ENCODE measurements around the gene SLC4A3.

SLC4A3 gene

GRCh38 chr2:219612577-219613286 is 14.7 kb upstream of the SLC4A3 start:
- DNase-seq (ENCODE audit: low spot score) = no peak

GRCh38 chr2:219613461-219614070 is 13.9 kb upstream of the SLC4A3 start:
- DNase-seq (ENCODE audit: low spot score) = no peak

- DNase-seq (ENCODE audit: low spot score) = no peak
These were observed 13.2 kb upstream of the SLC4A3 start for GRCh38 chr2:219614076-219614860.

- no peak for DNase-seq (ENCODE audit: low spot score)
These were observed 12.4 kb upstream of the SLC4A3 start for GRCh38 chr2:219615036-219615435.

GRCh38 chr2:219615894-219616293 is 11.5 kb upstream of the SLC4A3 start:
- DNase-seq (ENCODE audit: low spot score) = no peak

GRCh38 chr2:219616550-219616949 is 10.9 kb upstream of the SLC4A3 start:
- no peak for DNase-seq (ENCODE audit: low spot score)

- no peak for DNase-seq (ENCODE audit: low spot score)
These were observed 8.7 kb upstream of the SLC4A3 start for GRCh38 chr2:219618733-219619122.

GRCh38 chr2:219619235-219619634 is 8.2 kb upstream of the SLC4A3 start:
- DNase-seq (ENCODE audit: low spot score) = no peak

GRCh38 chr2:219620546-219620945 is 6.9 kb upstream of the SLC4A3 start:
- no peak for DNase-seq (ENCODE audit: low spot score)

GRCh38 chr2:219621935-219622334 is 5.5 kb upstream of the SLC4A3 start:
- no peak for DNase-seq (ENCODE audit: low spot score)

GRCh38 chr2:219622472-219622871 is 5.0 kb upstream of the SLC4A3 start:
- DNase-seq (ENCODE audit: low spot score) = no peak

GRCh38 chr2:219624565-219624964 is 2.9 kb upstream of the SLC4A3 start:
- no peak for DNase-seq (ENCODE audit: low spot score)

- DNase-seq (ENCODE audit: low spot score) = no peak
These were observed 2.3 kb upstream of the SLC4A3 start for GRCh38 chr2:219625179-219625578.

GRCh38 chr2:219626540-219626939 is 890 bp upstream of the SLC4A3 start:
- no peak for DNase-seq (ENCODE audit: low spot score)

GRCh38 chr2:219628235-219628985 is 980 bp downstream of the SLC4A3 start:
- DNase-seq (ENCODE audit: low spot score) = no peak

- no peak for DNase-seq (ENCODE audit: low spot score)
These were observed 1.8 kb downstream of the SLC4A3 start for GRCh38 chr2:219628986-219629901.

- no peak for DNase-seq (ENCODE audit: low spot score)
These were observed 2.7 kb downstream of the SLC4A3 start for GRCh38 chr2:219629976-219630695.

- no peak for DNase-seq (ENCODE audit: low spot score)
These were observed 3.5 kb downstream of the SLC4A3 start for GRCh38 chr2:219630770-219631405.

GRCh38 chr2:219631406-219631891 is 4.0 kb downstream of the SLC4A3 start:
- DNase-seq (ENCODE audit: low spot score) = no peak

All from kidney capillary endothelial cell (primary cell).